K562 (cell line): ENCODE data around the gene CSAG2. TPM values are rescaled to one million over a fixed set of nuclear protein-coding genes. Genes with fewer than 3 reads are reported as not detected.
A peak's percentile ranks its signal among the peaks of the same experiment; 100 is the strongest.

Source experiments
- BHLHE40 ChIP-seq: IDR thresholded peaks from 2 replicates; pipeline ENCODE4 v1.6.1; 2011; ENCODE audit warnings: low read length, improper control_type of control experiment
- CREBBP ChIP-seq: IDR thresholded peaks from one replicate; pipeline ENCODE4 v1.6.1; 2012; ENCODE audit warnings: low read depth, mild to moderate bottlenecking, control low read depth, inconsistent platforms, low read length
- CREM ChIP-seq: IDR thresholded peaks from 2 replicates; pipeline ENCODE4 v1.6.1; 2014; ENCODE audit warnings: antibody characterized with exemption, low read depth
- CXXC5 ChIP-seq: fragments of 250-450 bp; sonication (Bioruptor Pico); IDR thresholded peaks from 2 replicates; pipeline ENCODE4 v1.8.0; 2022; ENCODE audit warnings: inconsistent platforms, mild to moderate bottlenecking, moderate library complexity
- EP300 ChIP-seq: IDR thresholded peaks from 2 replicates; pipeline ENCODE4 v1.6.1; 2012; ENCODE audit warnings: low read length, improper control_type of control experiment
- HNRNPUL1 ChIP-seq: fragments of 200-400 bp; formaldehyde crosslinking; IDR thresholded peaks from 2 replicates; pipeline ENCODE4 v1.6.1; 2017; ENCODE audit warnings: low read length
- JUND ChIP-seq, 2 experiments: IDR thresholded peaks; 2 replicates in 1 of 2; 3 replicates in 1 of 2; pipeline ENCODE4 v1.6.1; 2011; ENCODE audit warnings: borderline replicate concordance in 2 of 2, low read depth in 2 of 2, low read length in 2 of 2, improper control_type of control experiment in 1 of 2, missing biosample characterization in 1 of 2, missing genetic modification characterization in 1 of 2, missing genetic modification reagents in 1 of 2
- MITF ChIP-seq: IDR thresholded peaks from 2 replicates; pipeline ENCODE4 v1.6.1; 2014; ENCODE audit warnings: antibody characterized with exemption
- NCOA1 ChIP-seq: fragments of 450-650 bp; IDR thresholded peaks from 2 replicates; pipeline ENCODE4 v1.6.1; 2016; ENCODE audit warnings: low read depth
- NFRKB ChIP-seq: fragments of 450-650 bp; IDR thresholded peaks from 2 replicates; pipeline ENCODE4 v1.6.1; 2016; ENCODE audit warnings: low read depth
- NONO ChIP-seq, 2 experiments: fragments of 200-400 bp in 1 of 2; fragments of 450-650 bp in 1 of 2; formaldehyde crosslinking in 1 of 2; IDR thresholded peaks; 2 replicates each; pipeline ENCODE4 v1.6.1; 2017; ENCODE audit warnings: low read depth in 2 of 2, mild to moderate bottlenecking in 2 of 2, moderate library complexity in 2 of 2, low read length in 1 of 2
- NR2C1 ChIP-seq, 2 experiments: fragments of 450-650 bp; IDR thresholded peaks; 2 replicates each; pipeline ENCODE4 v1.6.1; 2017; ENCODE audit warnings: mild to moderate bottlenecking in 2 of 2, antibody characterized with exemption in 1 of 2, inconsistent platforms in 1 of 2, missing compliant biosample characterization in 1 of 2, missing genetic modification characterization in 1 of 2
- PCBP2 ChIP-seq: fragments of 200-400 bp; formaldehyde crosslinking; IDR thresholded peaks from 2 replicates; pipeline ENCODE4 v1.6.1; 2018; ENCODE audit warnings: low read length, low read depth, mild to moderate bottlenecking, moderate library complexity; ENCODE audit not compliant: poor library complexity, severe bottlenecking
- POLR2G ChIP-seq: fragments of 200-400 bp; formaldehyde crosslinking; IDR thresholded peaks from 2 replicates; pipeline ENCODE4 v1.6.1; 2017; ENCODE audit warnings: low read depth, mild to moderate bottlenecking, antibody characterized with exemption, low read length, moderate library complexity
- PTRF ChIP-seq: fragments of 450-650 bp; IDR thresholded peaks from 2 replicates; pipeline ENCODE4 v1.6.1; 2016; ENCODE audit warnings: mild to moderate bottlenecking, missing genetic modification characterization, missing compliant biosample characterization
- RBFOX2 ChIP-seq: fragments of 200-400 bp; formaldehyde crosslinking; IDR thresholded peaks from 2 replicates; pipeline ENCODE4 v1.6.1; 2017; ENCODE audit warnings: low read depth, mild to moderate bottlenecking, low read length, moderate library complexity
- RCOR1 ChIP-seq, 2 experiments: IDR thresholded peaks; 2 replicates each; pipeline ENCODE4 v1.6.1; 2012; ENCODE audit warnings: low read depth in 2 of 2, low read length in 2 of 2, borderline replicate concordance in 1 of 2, improper control_type of control experiment in 1 of 2
- SIN3B ChIP-seq: fragments of 450-650 bp; IDR thresholded peaks from 2 replicates; pipeline ENCODE4 v1.6.1; 2017; ENCODE audit warnings: low read depth, mild to moderate bottlenecking, moderate library complexity
- SIX5 ChIP-seq, 2 experiments: IDR thresholded peaks; 2 replicates each; pipeline ENCODE4 v1.6.1; 2011; ENCODE audit warnings: low read length in 2 of 2, borderline replicate concordance in 1 of 2, low read depth in 1 of 2, mild to moderate bottlenecking in 1 of 2, moderate library complexity in 1 of 2; ENCODE audit not compliant: insufficient read depth in 1 of 2
- SUPT5H ChIP-seq: fragments of 450-650 bp; IDR thresholded peaks from 2 replicates; pipeline ENCODE4 v1.6.1; 2016
- TBL1XR1 ChIP-seq, 2 experiments: IDR thresholded peaks; 2 replicates each; pipeline ENCODE4 v1.6.1; 2012; ENCODE audit warnings: improper control_type of control experiment in 2 of 2, low read length in 2 of 2, mild to moderate bottlenecking in 1 of 2
- YY1 ChIP-seq, 3 experiments: IDR thresholded peaks; 2 replicates each; pipeline ENCODE4 v1.6.1; 2011; ENCODE audit warnings: low read length in 2 of 3, mild to moderate bottlenecking in 2 of 3, moderate library complexity in 2 of 3, borderline replicate concordance in 1 of 3, control low read depth in 1 of 3, low read depth in 1 of 3; ENCODE audit not compliant: insufficient read depth in 3 of 3, insufficient replicate concordance in 2 of 3, control insufficient read depth in 1 of 3, insufficient read length in 1 of 3; ENCODE audit errors: extremely low read depth in 1 of 3
- ZNF3 ChIP-seq: fragments of 250-450 bp; sonication (Bioruptor Pico); IDR thresholded peaks from 2 replicates; pipeline ENCODE4 v1.5.0; 2021; ENCODE audit warnings: mild to moderate bottlenecking, moderate library complexity
- ZNF551 ChIP-seq: fragments of 250-450 bp; sonication (Bioruptor Pico); IDR thresholded peaks from 2 replicates; pipeline ENCODE4 v1.5.0; 2021; ENCODE audit warnings: mild to moderate bottlenecking, moderate library complexity
- polyA plus RNA-seq, 8 experiments: library from polyadenylated mRNA; depleted of rRNA in 4 of 8; stranded (reverse) in 5 of 8; unstranded in 3 of 8; fragments of >200 nt; fragmentation: Nextera tagmentation in 2 of 8; fragmentation: Illumina TruSeq in 1 of 8; extraction: Ambion mirVana in 2 of 8; extraction: Trizol in 1 of 8; gene quantifications; 2 replicates each; pipeline versions ENCODE4 v1.2.1 to v1.2.3, GENCODE V29; 2011 to 2014; ENCODE audit warnings: inconsistent platforms in 1 of 8, missing spikeins in 1 of 8
- total RNA-seq, 7 experiments: library from RNA; depleted of rRNA in 6 of 7; stranded (reverse); fragments of >200 nt in 6 of 7; fragmentation: Illumina TruSeq in 2 of 7; extraction: Trizol in 2 of 7; gene quantifications; 2 replicates each; pipeline versions ENCODE4 v1.2.1 to v1.2.3, GENCODE V29; 2011 to 2021; ENCODE audit warnings: low replicate concordance in 1 of 7
- TF ChIP-seq, protein P1 (sequence below): fragments of 250-450 bp; sonication (Bioruptor Pico); IDR thresholded peaks from 2 replicates; pipeline ENCODE4 v1.4.0; 2020

Gene CSAG2
- total and polyA plus RNA-seq, 9 of the 15 experiments (the other 6 are each of a cell fraction or from before 2014, with no cell fraction given) = 0.18 to 0.38 (median 0.27) TPM; not detected in 5

GRCh38 chrX:152733261-152733975 lies 24.3 kb upstream of the CSAG2 start, which contains the start of the genes CSAG1 and MAGEA12 (continued):
- TF ChIP-seq MITF (peak; percentile 18; the same call in 1 of the 2 replicates), CXXC5 (CRISPR knock-in tag) (peak; percentile 25; the same call in 1 of the 2 replicates), PCBP2 (no peak), RBFOX2 (peak; percentile 71), SIX5 (IDR thresholded peaks at IDR 0.05; ENCODE audit: borderline replicate concordance in 1 of 2, insufficient read depth in 1 of 2, low read depth in 1 of 2, low read length in 2 of 2) (peak in 1 of 2 experiments; percentile 12; a peak in 1 of 4 replicates), ZNF3 (CRISPR knock-in tag) (no peak), NCOA1 (no peak), HNRNPUL1 (no peak), EP300 (peak; percentile 5; the same call in 1 of the 2 replicates), RCOR1 (IDR thresholded peaks at IDR 0.05; ENCODE audit: borderline replicate concordance in 1 of 2, low read depth in 2 of 2, low read length in 2 of 2) (peak in 1 of 2 experiments; percentile 40; a peak in 1 of 4 replicates), POLR2G (peak; percentile 76), CREM (peak; percentile 97), TBL1XR1 (IDR thresholded peaks at IDR 0.05; ENCODE audit: low read length in 2 of 2) (no peak), ZNF551 (CRISPR knock-in tag) (no peak), JUND (IDR thresholded peaks at IDR 0.05; ENCODE audit: borderline replicate concordance, low read depth, low read length) (peak; percentile 66), JUND (tag; IDR thresholded peaks at IDR 0.05; ENCODE audit: borderline replicate concordance, low read depth, low read length) (no peak; the same call in 2 of the 3 replicates), SIN3B (0 out of 2 replicates have a peak, but pooled peaks have one; percentile 51), CREBBP (no peak), BHLHE40 (peak; percentile 89), NR2C1 (IDR thresholded peaks at IDR 0.05) (peak; percentile 89), NR2C1 (tag; IDR thresholded peaks at IDR 0.05) (peak; percentile 93), YY1 (IDR thresholded peaks at IDR 0.05; ENCODE audit: borderline replicate concordance in 1 of 3, control insufficient read depth in 1 of 3, extremely low read depth in 1 of 3, insufficient read depth in 3 of 3, insufficient read length in 1 of 3, insufficient replicate concordance in 2 of 3, low read depth in 1 of 3, low read length in 2 of 3) (no peak), NFRKB (no peak), NONO (IDR thresholded peaks at IDR 0.05; ENCODE audit: low read depth in 2 of 2, low read length in 1 of 2) (no peak), PTRF (tag) (no peak), SUPT5H (no peak; the same call in 1 of the 2 replicates)
- TF ChIP-seq, protein P1, sequence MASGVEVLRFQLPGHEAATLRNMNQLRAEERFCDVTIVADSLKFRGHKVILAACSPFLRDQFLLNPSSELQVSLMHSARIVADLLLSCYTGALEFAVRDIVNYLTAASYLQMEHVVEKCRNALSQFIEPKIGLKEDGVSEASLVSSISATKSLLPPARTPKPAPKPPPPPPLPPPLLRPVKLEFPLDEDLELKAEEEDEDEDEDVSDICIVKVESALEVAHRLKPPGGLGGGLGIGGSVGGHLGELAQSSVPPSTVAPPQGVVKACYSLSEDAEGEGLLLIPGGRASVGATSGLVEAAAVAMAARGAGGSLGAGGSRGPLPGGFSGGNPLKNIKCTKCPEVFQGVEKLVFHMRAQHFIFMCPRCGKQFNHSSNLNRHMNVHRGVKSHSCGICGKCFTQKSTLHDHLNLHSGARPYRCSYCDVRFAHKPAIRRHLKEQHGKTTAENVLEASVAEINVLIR = peak; percentile 62; the same call in 1 of the 2 replicates
